GM12865 (cell line): ENCODE measurements around the gene GIPR.

Experiments used
- DNase-seq: peaks from one replicate; pipeline ENCODE4 v3.0.0; 2010; ENCODE audit warnings: low read depth
- H3K4me3 ChIP-seq: 2 replicates; pipeline ENCODE4 v1.5.1; 2011; ENCODE audit warnings: mild to moderate bottlenecking, low read depth, low read length, control low read depth
- TF ChIP-seq, protein P1 (sequence below): IDR thresholded peaks from 2 replicates; pipeline ENCODE4 v1.5.1; 2011; ENCODE audit warnings: low read length, control low read depth, low read depth, inconsistent platforms; ENCODE audit not compliant: insufficient read depth; ENCODE audit errors: missing control alignments

The GIPR gene

DNA sequence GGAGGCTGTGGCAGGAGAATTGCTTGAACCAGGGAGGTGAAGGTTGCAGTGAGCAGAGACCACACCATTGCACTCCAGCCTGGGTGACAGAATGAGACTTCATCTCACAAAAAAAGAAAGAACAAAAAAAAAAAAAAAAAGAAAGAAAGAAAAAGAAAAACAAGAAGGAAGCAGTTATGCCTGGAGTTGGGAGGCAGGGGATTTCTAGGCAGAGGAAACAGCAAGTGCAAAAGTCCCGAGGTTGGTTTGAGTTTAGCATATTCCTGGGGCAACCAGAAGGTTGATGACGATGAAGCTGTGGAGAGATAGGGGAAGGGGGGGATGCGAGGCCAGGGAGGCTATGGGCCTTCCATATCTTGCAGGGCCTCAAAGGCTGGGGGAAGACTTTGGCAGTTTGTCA is 17.3 kb upstream of the GIPR start:
- TF ChIP-seq, protein P1, sequence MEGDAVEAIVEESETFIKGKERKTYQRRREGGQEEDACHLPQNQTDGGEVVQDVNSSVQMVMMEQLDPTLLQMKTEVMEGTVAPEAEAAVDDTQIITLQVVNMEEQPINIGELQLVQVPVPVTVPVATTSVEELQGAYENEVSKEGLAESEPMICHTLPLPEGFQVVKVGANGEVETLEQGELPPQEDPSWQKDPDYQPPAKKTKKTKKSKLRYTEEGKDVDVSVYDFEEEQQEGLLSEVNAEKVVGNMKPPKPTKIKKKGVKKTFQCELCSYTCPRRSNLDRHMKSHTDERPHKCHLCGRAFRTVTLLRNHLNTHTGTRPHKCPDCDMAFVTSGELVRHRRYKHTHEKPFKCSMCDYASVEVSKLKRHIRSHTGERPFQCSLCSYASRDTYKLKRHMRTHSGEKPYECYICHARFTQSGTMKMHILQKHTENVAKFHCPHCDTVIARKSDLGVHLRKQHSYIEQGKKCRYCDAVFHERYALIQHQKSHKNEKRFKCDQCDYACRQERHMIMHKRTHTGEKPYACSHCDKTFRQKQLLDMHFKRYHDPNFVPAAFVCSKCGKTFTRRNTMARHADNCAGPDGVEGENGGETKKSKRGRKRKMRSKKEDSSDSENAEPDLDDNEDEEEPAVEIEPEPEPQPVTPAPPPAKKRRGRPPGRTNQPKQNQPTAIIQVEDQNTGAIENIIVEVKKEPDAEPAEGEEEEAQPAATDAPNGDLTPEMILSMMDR = no peak
- H3K4me3 ChIP-seq = no peak overlapping the region
- no peak for DNase-seq

DNA sequence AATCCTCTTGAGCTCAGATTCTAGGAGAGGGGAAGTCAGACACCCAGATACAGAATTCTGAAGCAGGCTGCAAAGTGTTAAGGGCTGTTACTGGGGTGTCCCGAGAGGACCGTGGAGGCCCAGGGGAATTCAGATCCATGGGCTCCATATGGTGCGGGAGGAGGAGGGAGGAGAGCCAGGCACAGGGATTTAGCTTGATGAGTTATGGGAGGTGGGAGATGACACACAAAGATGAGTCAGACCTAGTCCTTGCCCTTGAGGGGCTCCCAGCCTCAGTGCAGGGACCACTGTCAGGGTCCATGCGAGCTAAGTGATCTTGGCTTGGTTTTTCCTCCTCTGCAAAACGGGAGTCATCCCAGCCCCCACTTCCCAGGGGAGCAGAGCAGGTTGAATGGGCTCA is 14.4 kb upstream of the GIPR start:
- TF ChIP-seq, protein P1 = no peak
- no peak overlapping the region for H3K4me3 ChIP-seq
- no peak for DNase-seq

DNA sequence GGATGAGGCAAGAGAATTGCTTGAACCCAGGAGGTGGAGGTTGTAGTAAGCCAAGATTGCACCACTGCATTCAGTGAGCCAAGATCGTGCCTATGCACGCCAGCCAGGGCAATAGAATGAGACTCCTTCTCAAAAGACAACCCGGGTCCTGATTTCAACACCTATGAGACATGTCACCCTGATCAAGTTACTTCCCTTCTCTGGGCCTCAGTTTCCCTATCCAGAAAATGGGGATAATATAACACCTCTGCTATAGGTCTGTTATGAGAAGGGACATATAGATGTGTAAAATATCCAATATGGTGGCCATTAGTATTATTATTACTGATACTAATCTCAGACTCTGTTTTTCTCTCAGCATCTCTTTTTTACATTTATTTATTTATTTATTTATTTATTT is 12.9 kb upstream of the GIPR start:
- TF ChIP-seq, protein P1 = no peak
- H3K4me3 ChIP-seq = no peak overlapping the region
- DNase-seq = no peak

GRCh38 chr19:45657520-45658167 is 10.4 kb upstream of the GIPR start:
- DNase-seq = no peak
- TF ChIP-seq, protein P1 = no peak
- no peak overlapping the region for H3K4me3 ChIP-seq

DNA sequence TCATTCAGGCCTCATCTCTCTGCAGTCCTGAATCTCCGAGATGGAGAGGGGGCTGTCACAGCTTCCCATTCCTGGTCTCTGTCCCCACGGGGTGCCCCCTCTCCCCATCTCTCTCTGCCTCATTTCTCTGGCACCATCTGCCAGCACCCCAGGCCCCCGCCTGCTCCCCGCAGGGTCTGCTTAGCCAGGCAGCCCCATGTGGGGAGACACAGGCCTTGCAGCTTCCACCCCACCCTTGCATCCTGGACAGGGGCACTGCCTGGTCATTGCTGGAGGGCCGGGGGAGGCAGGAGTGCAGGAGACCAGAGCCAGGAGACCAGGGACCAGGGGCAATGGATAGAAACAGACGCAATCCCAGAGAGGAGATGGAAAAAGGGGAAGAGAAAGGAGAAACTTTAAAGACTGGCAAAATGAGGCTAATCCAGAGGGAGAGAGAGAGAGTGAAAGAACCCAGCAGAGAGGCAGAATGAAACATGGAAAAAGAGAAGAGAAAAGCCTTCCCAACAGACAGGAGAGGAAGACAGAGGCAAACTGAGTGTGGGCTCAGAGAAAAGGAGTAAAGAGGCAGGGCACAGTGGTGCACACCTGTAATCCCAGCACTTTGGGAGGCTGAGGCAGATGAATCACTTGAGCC is 8.8 kb upstream of the GIPR start:
- TF ChIP-seq, protein P1 = no peak
- DNase-seq = no peak
- H3K4me3 ChIP-seq = no peak overlapping the region

DNA sequence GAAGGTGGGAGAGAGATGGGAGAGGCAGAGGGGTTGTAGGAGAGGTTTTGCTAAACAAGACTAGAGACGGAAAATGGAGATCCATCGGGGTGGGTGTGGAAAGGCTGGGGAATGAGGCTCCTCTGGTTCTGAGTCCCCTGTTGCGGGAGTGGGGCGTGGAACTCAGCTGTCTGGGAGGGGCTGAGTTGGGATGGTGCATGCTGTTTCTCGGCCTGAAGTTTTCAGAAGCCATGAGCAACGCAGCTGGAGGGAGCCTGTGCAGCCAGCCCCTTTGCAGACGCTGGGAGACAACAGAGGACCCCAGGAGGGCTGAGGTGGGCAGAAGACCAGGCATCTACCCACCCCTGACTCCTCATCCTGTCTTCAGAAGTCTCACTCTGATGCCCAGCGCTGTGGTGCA is 7.4 kb upstream of the GIPR start:
- H3K4me3 ChIP-seq = no peak overlapping the region
- DNase-seq = no peak
- TF ChIP-seq, protein P1 = no peak

DNA sequence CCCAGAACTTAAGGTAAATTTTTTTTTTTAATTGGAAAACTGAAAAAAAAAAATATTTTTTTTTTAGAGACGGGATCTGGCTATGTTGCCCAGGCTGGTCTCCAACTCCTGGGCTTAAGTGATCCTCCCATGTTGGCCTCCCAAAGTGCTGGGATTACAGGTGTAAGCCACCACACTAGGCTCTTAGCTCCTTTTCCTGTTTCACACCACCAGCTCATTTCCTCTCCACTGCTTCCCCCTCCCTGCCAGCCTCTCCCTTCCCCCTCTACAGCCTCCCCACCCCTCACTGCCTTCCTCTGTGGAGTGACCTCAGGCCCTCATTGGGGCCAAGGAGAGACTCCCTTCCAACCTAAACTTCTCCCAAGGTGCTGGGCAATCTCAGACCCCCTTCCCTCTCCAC is 4.2 kb upstream of the GIPR start:
- TF ChIP-seq, protein P1 = no peak
- H3K4me3 ChIP-seq = no peak overlapping the region
- DNase-seq = no peak
